ENCODE results near the gene LRRC7.

LRRC7 gene

GRCh38 chr1:69568421-69569174, 876 bp downstream of the LRRC7 start:
- ATAC-seq (replicated peaks): no peak
- H3K27ac Mint-ChIP-seq: no peak overlapping the region

GRCh38 chr1:69569175-69569541, 1.4 kb downstream of the LRRC7 start:
- no peak overlapping the region for H3K27ac Mint-ChIP-seq
- no peak for DNase-seq
- H3K36me3 Mint-ChIP-seq: peaks cover 1 to 3% of the 10 kb centered on the region in 2 donors
- H3K4me3 Mint-ChIP-seq: peak overlapping the region in 1 of 2 donors; percentile 14
- no peaks in the 10 kb centered on the region for H3K9me3 Mint-ChIP-seq
- peaks cover 38 to 63% of the 10 kb centered on the region in 2 donors for H3K27me3 Mint-ChIP-seq
- H3K4me1 Mint-ChIP-seq: peaks cover 7 to 23% of the 10 kb centered on the region in 2 donors
- no peak for ATAC-seq (replicated peaks)

More at GRCh38 chr1:69568421-69569174, 876 bp downstream of the LRRC7 start:
- Mint-ChIP-seq H3K36me3 (peaks cover 1 to 3% of the 10 kb centered on the region in 2 donors), H3K9me3 (no peaks in the 10 kb centered on the region), H3K4me1 (peaks cover 7 to 23% of the 10 kb centered on the region in 2 donors), H3K27me3 (peaks cover 38 to 64% of the 10 kb centered on the region in 2 donors), H3K4me3 (peak overlapping the region; percentile 14 to 26)
- DNase-seq: no peak

- Mint-ChIP-seq H3K9me3 (no peaks in the 10 kb centered on the region), H3K4me3 (no peak overlapping the region), H3K27ac (no peak overlapping the region), H3K4me1 (peaks cover 7 to 23% of the 10 kb centered on the region in 2 donors), H3K36me3 (peaks cover 1 to 3% of the 10 kb centered on the region in 2 donors), H3K27me3 (peaks cover 38 to 57% of the 10 kb centered on the region in 2 donors)
- ATAC-seq (replicated peaks) (no peak), DNase-seq (no peak)
Observed at GRCh38 chr1:69569576-69570328, 2.0 kb downstream of the LRRC7 start.

DNA sequence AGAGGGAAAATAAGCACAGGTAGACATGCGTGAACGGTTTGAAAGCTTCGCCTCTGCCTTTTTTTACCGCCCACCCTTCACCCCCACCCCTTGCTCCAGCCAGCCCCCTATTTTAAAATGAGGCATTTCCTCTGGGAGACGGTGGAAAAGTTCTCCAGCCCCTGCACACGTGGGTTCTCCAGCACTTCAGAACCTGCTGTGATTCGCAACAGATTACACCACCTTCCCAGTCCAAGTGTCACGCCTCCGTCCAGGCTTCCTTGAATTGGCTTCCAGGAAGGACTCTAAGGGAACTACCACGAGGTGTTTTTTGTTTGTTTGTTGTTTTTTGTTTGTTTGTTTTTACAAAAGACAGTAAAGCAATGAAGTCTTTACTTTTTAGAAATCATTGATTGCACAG, 2.6 kb downstream of the LRRC7 start:
- H3K4me1 Mint-ChIP-seq: peaks cover 7 to 23% of the 10 kb centered on the region in 2 donors
- peaks cover 1 to 3% of the 10 kb centered on the region in 2 donors for H3K36me3 Mint-ChIP-seq
- H3K4me3 Mint-ChIP-seq: no peak overlapping the region
- ATAC-seq (replicated peaks): no peak
- H3K27me3 Mint-ChIP-seq: peaks cover 38 to 51% of the 10 kb centered on the region in 2 donors
- DNase-seq: no peak
- no peak overlapping the region for H3K27ac Mint-ChIP-seq
- H3K9me3 Mint-ChIP-seq: no peaks in the 10 kb centered on the region

GRCh38 chr1:69572921-69573320, 5.2 kb downstream of the LRRC7 start:
- H3K4me3 Mint-ChIP-seq: no peak overlapping the region
- no peaks in the 10 kb centered on the region for H3K9me3 Mint-ChIP-seq
- no peak for ATAC-seq (replicated peaks)
- no peak for DNase-seq
- peaks cover 25 to 28% of the 10 kb centered on the region in 2 donors for H3K27me3 Mint-ChIP-seq
- H3K4me1 Mint-ChIP-seq: peaks cover 2 to 9% of the 10 kb centered on the region in 2 donors
- H3K27ac Mint-ChIP-seq: no peak overlapping the region
- no peaks in the 10 kb centered on the region for H3K36me3 Mint-ChIP-seq

DNA sequence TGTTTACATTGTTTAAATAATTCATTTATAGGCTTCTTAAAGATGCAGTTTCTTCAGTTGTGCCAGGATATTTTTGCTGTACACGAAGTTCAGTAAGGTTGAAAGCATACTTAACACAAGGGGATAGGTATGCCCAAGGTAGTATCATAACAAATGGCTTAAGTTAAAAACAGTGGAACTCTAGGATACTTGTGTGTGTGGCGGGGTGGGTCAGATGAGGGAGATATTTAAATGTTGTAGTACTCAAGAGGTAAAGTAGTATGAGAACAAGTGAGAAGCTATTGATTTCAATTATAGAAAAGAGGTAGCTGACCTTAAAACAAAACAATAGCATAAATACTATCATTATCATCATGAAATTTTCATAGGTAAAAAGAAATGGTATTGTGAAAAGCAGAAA, 6.2 kb downstream of the LRRC7 start:
- no peaks in the 10 kb centered on the region for H3K36me3 Mint-ChIP-seq
- DNase-seq (no peak), ATAC-seq (replicated peaks) (no peak)
- H3K4me1 Mint-ChIP-seq: peaks cover 0 to under 1% of the 10 kb centered on the region in 2 donors
- no peak overlapping the region for H3K27ac Mint-ChIP-seq
- H3K27me3 Mint-ChIP-seq: peaks cover 17 to 19% of the 10 kb centered on the region in 2 donors
- no peak overlapping the region for H3K4me3 Mint-ChIP-seq
- no peaks in the 10 kb centered on the region for H3K9me3 Mint-ChIP-seq

- Mint-ChIP-seq H3K4me1 (no peaks in the 10 kb centered on the region), H3K27me3 (no peaks in the 10 kb centered on the region), H3K9me3 (no peaks in the 10 kb centered on the region), H3K4me3 (no peak overlapping the region), H3K36me3 (no peaks in the 10 kb centered on the region), H3K27ac (no peak overlapping the region)
- ATAC-seq (replicated peaks): no peak
- DNase-seq: no peak
Observed at GRCh38 chr1:69585666-69586065, 17.9 kb downstream of the LRRC7 start.

DNA sequence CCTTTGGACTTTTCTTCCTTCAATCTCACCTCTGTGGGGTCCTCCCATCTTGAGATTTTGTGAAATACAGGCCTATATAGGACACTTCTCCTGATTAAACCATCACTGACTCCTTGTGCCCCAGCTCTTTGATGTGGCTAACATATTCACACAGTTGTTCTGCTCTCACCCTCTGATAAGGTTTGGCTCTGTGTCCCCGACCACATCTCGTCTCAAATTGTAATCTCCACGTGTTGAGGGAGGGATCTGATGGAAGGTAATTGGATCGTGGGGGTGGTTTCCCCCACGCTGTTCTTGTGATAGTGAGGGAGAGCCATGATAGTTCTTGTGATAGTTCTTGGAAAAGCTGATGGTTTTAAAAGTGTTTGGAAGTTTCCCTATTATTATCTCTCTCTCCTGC, 19.7 kb downstream of the LRRC7 start:
- no peaks in the 10 kb centered on the region for H3K4me1 Mint-ChIP-seq
- no peaks in the 10 kb centered on the region for H3K27me3 Mint-ChIP-seq
- no peak overlapping the region for H3K4me3 Mint-ChIP-seq
- ATAC-seq (replicated peaks) (no peak), DNase-seq (no peak)
- H3K9me3 Mint-ChIP-seq: no peaks in the 10 kb centered on the region
- no peaks in the 10 kb centered on the region for H3K36me3 Mint-ChIP-seq
- no peak overlapping the region for H3K27ac Mint-ChIP-seq

- DNase-seq (no peak), ATAC-seq (replicated peaks) (no peak)
- Mint-ChIP-seq H3K4me3 (no peak overlapping the region), H3K27ac (no peak overlapping the region), H3K27me3 (no peaks in the 10 kb centered on the region), H3K9me3 (no peaks in the 10 kb centered on the region), H3K4me1 (no peaks in the 10 kb centered on the region), H3K36me3 (no peaks in the 10 kb centered on the region)
Observed at GRCh38 chr1:69589799-69590198, 22.1 kb downstream of the LRRC7 start.

DNA sequence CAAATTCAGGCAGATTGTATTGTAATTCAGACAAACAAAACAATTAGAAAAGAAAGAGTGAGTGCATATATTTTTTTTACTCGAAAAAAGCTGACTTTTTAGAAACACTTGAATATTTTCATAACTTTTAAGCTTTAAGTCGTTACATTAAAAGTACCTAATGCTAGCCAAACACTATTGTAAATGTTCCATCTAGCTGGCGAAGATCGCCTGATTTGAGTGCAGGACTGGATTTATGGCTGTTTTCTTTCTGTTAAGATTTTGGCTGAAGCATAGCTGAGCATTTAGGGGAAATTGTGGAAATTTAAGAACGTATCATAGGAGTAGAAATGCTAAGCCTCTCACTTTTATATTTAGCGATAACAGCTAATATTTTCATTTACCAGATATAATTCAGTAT, 24.6 kb downstream of the LRRC7 start:
- Mint-ChIP-seq H3K9me3 (no peaks in the 10 kb centered on the region), H3K27me3 (no peaks in the 10 kb centered on the region), H3K27ac (no peak overlapping the region), H3K4me3 (no peak overlapping the region), H3K36me3 (no peaks in the 10 kb centered on the region), H3K4me1 (no peaks in the 10 kb centered on the region)
- DNase-seq: no peak
- ATAC-seq (replicated peaks): no peak

DNA sequence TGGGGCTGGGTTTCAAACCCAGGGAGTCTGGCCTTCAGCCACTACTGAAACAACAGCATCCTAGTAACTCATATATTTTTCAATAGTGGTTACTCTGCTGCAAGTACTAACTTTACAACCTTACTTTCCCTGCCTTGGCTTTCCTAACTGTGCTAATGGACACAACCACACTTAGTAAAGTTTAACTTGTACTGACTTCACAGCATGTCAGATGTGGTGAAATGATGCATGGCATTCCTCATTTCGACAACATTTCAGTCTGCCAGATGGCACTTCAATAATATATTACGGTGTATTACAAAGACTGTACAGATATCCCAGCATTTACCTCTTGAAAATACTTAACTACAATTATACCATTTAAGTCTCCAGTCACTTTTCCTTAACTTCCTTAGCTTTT, 27.8 kb downstream of the LRRC7 start:
- ATAC-seq (replicated peaks) (no peak), DNase-seq (no peak)
- no peak overlapping the region for H3K4me3 Mint-ChIP-seq
- H3K27me3 Mint-ChIP-seq: no peaks in the 10 kb centered on the region
- no peaks in the 10 kb centered on the region for H3K36me3 Mint-ChIP-seq
- no peak overlapping the region for H3K27ac Mint-ChIP-seq
- no peaks in the 10 kb centered on the region for H3K4me1 Mint-ChIP-seq
- no peaks in the 10 kb centered on the region for H3K9me3 Mint-ChIP-seq

- Mint-ChIP-seq H3K27ac (no peak overlapping the region), H3K4me3 (no peak overlapping the region)
- ATAC-seq (replicated peaks): no peak
Observed at GRCh38 chr1:69611316-69611715, 43.6 kb downstream of the LRRC7 start.

DNA sequence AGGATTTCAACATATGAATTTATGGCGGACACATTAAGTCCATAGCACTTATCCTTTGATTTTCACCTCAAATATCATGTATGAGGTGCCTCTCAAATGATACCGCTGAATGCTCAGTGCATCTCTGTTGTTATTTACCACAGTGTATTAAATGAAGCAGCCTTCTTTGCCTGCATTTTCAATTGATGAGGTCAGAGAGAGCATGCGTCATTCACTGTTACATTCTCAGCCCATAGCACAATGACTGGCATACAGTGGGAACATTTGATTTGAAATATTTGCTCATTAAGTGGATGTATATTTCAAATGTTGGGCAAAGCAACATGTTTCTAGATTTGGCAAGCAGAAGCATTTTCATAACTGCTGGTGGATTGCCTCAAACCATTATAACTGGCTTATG, 45.7 kb downstream of the LRRC7 start:
- no peak overlapping the region for H3K27ac Mint-ChIP-seq
- no peaks in the 10 kb centered on the region for H3K27me3 Mint-ChIP-seq
- no peak for DNase-seq
- no peak for ATAC-seq (replicated peaks)
- no peaks in the 10 kb centered on the region for H3K36me3 Mint-ChIP-seq
- H3K9me3 Mint-ChIP-seq: no peaks in the 10 kb centered on the region
- no peak overlapping the region for H3K4me3 Mint-ChIP-seq
- H3K4me1 Mint-ChIP-seq: no peaks in the 10 kb centered on the region

More at GRCh38 chr1:69611316-69611715, 43.6 kb downstream of the LRRC7 start:
- Mint-ChIP-seq H3K4me1 (no peaks in the 10 kb centered on the region), H3K9me3 (no peaks in the 10 kb centered on the region), H3K36me3 (no peaks in the 10 kb centered on the region), H3K27me3 (no peaks in the 10 kb centered on the region)
- DNase-seq: no peak

GRCh38 chr1:69638673-69639072, 71.0 kb downstream of the LRRC7 start:
- Mint-ChIP-seq H3K4me3 (no peak overlapping the region), H3K9me3 (peaks cover 0 to 6% of the 10 kb centered on the region in 2 donors), H3K4me1 (no peaks in the 10 kb centered on the region), H3K36me3 (no peaks in the 10 kb centered on the region), H3K27ac (no peak overlapping the region), H3K27me3 (no peaks in the 10 kb centered on the region)
- DNase-seq (no peak), ATAC-seq (replicated peaks) (no peak)

GRCh38 chr1:69639159-69639558, 71.4 kb downstream of the LRRC7 start:
- Mint-ChIP-seq H3K36me3 (no peaks in the 10 kb centered on the region), H3K4me3 (no peak overlapping the region), H3K27ac (no peak overlapping the region), H3K9me3 (peaks cover 0 to 6% of the 10 kb centered on the region in 2 donors), H3K4me1 (no peaks in the 10 kb centered on the region), H3K27me3 (no peaks in the 10 kb centered on the region)
- no peak for ATAC-seq (replicated peaks)
- DNase-seq: no peak
